Fibroblast of pulmonary artery (primary cell): ENCODE results near the gene ZNF827.

Source experiments
- DNase-seq: peaks from one replicate; pipeline ENCODE4 v3.0.0-alpha.2; 2010; ENCODE audit warnings: low read depth
- H3K4me3 ChIP-seq: replicated peaks from 2 replicates; pipeline ENCODE4 v1.5.1; 2011; ENCODE audit warnings: low read depth, mild to moderate bottlenecking, control low read depth, low read length, moderate library complexity
- TF ChIP-seq, protein P1 (sequence below): IDR thresholded peaks from 2 replicates; pipeline ENCODE4 v1.5.1; 2011; ENCODE audit warnings: mild to moderate bottlenecking, control low read depth, low read length, inconsistent platforms; ENCODE audit errors: missing control alignments

ZNF827 gene

DNA sequence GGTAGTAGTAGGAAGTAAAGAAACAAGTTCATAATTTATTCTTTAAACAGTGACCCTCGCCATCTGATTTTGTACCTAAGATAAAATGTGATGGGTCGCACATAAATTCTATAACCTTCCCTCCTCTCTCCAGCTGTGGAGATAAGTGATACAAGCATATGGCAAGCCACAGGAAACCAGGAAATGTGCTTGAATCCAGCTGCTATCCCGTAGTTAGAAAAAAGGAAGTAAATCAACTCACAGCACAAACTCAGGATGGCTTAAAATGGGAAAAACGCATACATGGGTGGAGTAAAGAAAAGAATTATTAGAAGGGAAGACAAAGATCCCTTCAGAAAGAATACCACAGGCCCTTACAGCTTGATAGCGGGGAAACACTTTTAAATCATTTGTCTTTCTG lies 78.2 kb downstream of the ZNF827 start:
- DNase-seq, result no peak
- H3K4me3 ChIP-seq, result no peak overlapping the region
- TF ChIP-seq, protein P1, sequence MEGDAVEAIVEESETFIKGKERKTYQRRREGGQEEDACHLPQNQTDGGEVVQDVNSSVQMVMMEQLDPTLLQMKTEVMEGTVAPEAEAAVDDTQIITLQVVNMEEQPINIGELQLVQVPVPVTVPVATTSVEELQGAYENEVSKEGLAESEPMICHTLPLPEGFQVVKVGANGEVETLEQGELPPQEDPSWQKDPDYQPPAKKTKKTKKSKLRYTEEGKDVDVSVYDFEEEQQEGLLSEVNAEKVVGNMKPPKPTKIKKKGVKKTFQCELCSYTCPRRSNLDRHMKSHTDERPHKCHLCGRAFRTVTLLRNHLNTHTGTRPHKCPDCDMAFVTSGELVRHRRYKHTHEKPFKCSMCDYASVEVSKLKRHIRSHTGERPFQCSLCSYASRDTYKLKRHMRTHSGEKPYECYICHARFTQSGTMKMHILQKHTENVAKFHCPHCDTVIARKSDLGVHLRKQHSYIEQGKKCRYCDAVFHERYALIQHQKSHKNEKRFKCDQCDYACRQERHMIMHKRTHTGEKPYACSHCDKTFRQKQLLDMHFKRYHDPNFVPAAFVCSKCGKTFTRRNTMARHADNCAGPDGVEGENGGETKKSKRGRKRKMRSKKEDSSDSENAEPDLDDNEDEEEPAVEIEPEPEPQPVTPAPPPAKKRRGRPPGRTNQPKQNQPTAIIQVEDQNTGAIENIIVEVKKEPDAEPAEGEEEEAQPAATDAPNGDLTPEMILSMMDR, result no peak

DNA sequence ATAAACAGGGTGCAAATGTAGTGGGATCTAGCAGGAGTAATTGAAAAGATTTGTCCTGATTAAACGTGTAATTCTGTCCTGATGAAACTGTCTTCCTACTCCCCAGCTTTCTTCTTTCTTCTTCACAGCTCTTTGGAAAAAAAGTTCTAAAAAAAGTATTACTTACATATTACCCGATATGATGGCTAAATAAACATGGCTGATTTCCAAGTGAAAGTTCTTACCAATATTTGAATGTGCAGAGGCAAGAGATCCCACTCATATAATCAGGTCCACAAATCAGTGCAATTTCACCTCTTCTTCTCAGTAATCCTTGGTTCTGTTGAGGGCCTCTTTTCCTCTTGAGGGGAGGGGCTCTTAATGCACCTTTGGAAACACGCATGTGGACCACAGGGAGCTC lies 78.7 kb downstream of the ZNF827 start:
- TF ChIP-seq, protein P1, result no peak
- DNase-seq, result no peak
- H3K4me3 ChIP-seq, result no peak overlapping the region

DNA sequence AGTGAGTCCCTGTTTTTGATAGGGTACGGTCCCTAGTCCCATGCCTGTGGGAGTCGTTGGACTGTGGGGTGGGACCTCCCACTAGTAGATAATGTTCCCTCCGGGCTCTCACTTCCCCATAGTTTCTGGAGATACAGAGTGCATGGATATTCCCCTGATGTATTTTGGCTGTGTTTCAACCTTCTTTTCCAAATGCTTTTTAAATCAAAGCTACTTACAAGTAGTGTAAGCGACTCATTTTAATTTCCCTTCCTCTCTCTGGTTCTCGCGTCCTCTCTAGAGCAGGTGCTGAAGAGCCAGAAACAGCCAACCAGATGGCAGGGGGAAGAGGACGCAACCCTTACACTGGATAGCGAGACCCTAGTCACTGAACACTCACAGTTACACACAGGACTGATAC lies 79.2 kb downstream of the ZNF827 start:
- DNase-seq, result no peak
- no peak overlapping the region for H3K4me3 ChIP-seq
- TF ChIP-seq, protein P1, result no peak

DNA sequence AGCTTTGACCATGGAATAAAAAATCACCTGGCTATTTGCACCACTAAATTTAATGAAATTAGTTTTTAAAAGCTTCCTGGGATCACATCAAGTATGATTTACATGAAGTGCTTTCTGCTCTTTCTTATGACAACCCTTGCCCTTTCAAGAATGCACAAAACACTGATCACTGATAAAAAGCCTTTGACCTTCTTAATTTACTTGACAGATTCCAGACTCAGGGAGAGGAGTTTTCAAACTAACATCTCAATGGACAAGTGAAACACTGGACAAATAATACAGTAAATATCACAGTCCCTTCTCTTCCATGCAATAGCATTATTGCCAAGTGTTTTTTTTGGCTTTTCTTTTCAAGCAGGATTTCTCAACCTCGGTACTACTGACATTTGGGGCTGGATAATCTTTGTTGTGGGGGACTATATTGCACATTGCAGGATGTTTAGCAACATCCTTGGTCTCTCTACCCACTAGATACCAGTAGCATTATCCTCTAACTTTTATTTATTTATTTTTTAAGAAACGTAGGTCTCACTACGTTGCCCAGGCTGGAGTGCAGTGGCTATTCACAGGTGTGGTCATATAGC lies 86.3 kb downstream of the ZNF827 start:
- DNase-seq, result peak; percentile 82
- TF ChIP-seq, protein P1, result no peak

DNA sequence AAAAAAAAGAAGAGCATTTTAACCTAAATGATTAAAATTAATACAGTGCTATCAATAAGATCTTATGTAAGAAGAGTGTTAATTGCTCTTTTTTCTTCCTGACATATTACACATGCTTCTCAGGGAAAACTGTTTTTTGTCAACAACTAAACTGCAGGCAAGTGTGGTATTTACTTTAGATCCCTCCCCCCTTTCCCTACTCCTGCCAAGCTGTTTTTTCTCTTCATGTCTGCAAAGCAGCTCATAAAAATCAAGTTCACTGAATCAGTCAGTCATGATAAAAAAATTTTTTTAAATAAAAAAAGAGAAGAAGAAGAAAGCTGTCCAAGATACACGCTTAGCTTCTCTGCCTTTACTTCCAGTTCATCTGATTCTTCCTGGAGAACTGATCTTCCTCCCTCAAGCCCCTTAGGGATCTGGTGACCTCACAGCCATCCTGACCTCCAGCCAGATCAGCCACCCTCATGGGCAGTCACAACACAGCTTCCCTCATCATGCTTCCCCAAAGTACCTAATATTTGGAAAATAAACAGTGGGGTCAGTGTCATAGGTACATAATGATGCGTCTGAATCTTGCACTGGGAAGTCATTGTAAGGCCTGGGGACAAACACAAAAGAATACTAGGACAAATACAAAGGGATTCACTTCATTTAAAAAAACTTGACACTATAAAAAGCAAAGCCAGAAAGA lies 87.0 kb downstream of the ZNF827 start:
- TF ChIP-seq, protein P1, result no peak
- no peak for DNase-seq
- no peak overlapping the region for H3K4me3 ChIP-seq

More for the DNA sequence above, 86.3 kb downstream of the ZNF827 start:
- no peak overlapping the region for H3K4me3 ChIP-seq

DNA sequence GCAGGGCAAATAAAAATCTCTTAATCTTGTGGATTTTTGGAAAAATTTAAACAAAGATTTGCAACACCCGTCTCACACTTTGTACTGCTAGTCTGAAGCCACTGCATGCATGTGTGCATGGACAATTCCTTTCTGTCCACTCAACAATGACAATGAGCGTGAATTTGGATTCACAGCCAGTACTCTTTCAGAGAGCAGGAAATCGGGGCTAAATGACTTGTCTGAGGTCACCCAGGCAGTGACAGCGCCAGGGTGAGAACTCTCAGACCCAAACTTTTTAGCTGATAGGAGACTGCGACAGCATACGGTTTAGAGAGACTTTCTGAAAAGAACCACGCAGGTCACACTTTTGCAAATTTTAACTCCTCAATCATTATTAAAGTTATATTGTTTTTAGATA lies 90.9 kb downstream of the ZNF827 start:
- TF ChIP-seq, protein P1, result no peak
- no peak for DNase-seq

DNA sequence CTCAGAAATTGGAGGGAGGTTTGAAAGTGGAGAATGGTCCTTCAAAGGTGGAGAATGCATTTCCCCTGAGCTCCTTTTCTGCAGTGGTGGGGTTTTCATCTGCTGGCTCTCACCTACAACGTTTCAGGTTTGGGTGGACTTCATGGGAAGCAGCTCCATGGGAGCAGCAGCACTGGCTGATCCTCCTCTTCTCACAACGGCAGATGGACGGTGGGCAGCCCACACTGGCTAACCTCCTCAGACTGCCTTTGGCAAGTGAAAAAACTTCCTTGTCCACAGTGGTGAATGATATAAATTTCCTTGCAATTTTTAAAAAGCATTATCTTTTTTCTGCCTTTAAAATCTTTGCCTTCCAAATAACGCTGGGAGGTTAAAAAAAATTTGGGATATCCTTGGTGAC lies 93.5 kb downstream of the ZNF827 start:
- no peak for DNase-seq
- TF ChIP-seq, protein P1, result no peak
- no peak overlapping the region for H3K4me3 ChIP-seq

More for the DNA sequence above, 90.9 kb downstream of the ZNF827 start:
- H3K4me3 ChIP-seq, result no peak overlapping the region
